ENCODE measurements around the gene TBL1X. TPM values are rescaled to one million over a fixed set of nuclear protein-coding genes. Genes with fewer than 3 reads are reported as not detected.

The TBL1X gene
- total RNA-seq, 1 experiment from 2014 or later: 14.6 TPM

- intact Hi-C loops (cut with micrococcal nuclease; ENCODE audit: unreplicated experiment): no loop called here
- ATAC-seq (no peak), DNase-seq (ENCODE audit: low read depth, low spot score) (no peak)
- ChIA-PET POLR2A (no interaction called here), CTCF (no interaction called here)
- no peaks in the 10 kb centered on the region for H3K36me3 ChIP-seq (ENCODE audit: control insufficient read depth, insufficient read depth, low read length)
- TF ChIP-seq CTCF (IDR thresholded peaks at IDR 0.05) (no peak), TCF7L2 (IDR thresholded peaks at IDR 0.05; ENCODE audit: low read depth, low read length) (no peak), SIN3A (IDR thresholded peaks at IDR 0.05; ENCODE audit: borderline replicate concordance, insufficient read depth, low read depth, low read length) (no peak), REST (IDR thresholded peaks at IDR 0.05; ENCODE audit: insufficient read depth in 1 of 2, low read depth in 2 of 2, low read length in 1 of 2) (no peak), POLR2AphosphoS5 (IDR thresholded peaks at IDR 0.05; ENCODE audit: low read depth, low read length) (no peak)
- H3K9me3 ChIP-seq (ENCODE audit: control insufficient read depth, insufficient read depth, low read depth, low read length): no peaks in the 10 kb centered on the region
- no peaks in the 10 kb centered on the region for H3K4me1 ChIP-seq (ENCODE audit: control insufficient read depth, insufficient read depth, low read length)
- H3K4me3 ChIP-seq (ENCODE audit: low read depth in 2 of 2, low read length in 2 of 2): no peak overlapping the region
- H3K27me3 ChIP-seq (ENCODE audit: control insufficient read depth, insufficient read depth, low read length): no peaks in the 10 kb centered on the region
- no peak overlapping the region for H3K27ac ChIP-seq (ENCODE audit: low read length)
- in situ Hi-C loops (cut with HindIII; ENCODE audit: low pct_unique_long_range_greater_than_20kb, low sequenced_read_pairs): no loop called here
- no TSS peak for BruUV-seq (replicated peaks)
Observed at GRCh38 chrX:9429767-9430166, 35.1 kb upstream of the TBL1X start.

GRCh38 chrX:9430346-9430921 lies 34.4 kb upstream of the TBL1X start:
- no peaks in the 10 kb centered on the region for H3K36me3 ChIP-seq (ENCODE audit: control insufficient read depth, insufficient read depth, low read length)
- H3K4me1 ChIP-seq (ENCODE audit: control insufficient read depth, insufficient read depth, low read length): no peaks in the 10 kb centered on the region
- TF ChIP-seq REST (IDR thresholded peaks at IDR 0.05; ENCODE audit: insufficient read depth in 1 of 2, low read depth in 2 of 2, low read length in 1 of 2) (no peak), POLR2AphosphoS5 (IDR thresholded peaks at IDR 0.05; ENCODE audit: low read depth, low read length) (no peak), SIN3A (IDR thresholded peaks at IDR 0.05; ENCODE audit: borderline replicate concordance, insufficient read depth, low read depth, low read length) (no peak), TCF7L2 (IDR thresholded peaks at IDR 0.05; ENCODE audit: low read depth, low read length) (no peak), CTCF (IDR thresholded peaks at IDR 0.05) (no peak)
- no peaks in the 10 kb centered on the region for H3K9me3 ChIP-seq (ENCODE audit: control insufficient read depth, insufficient read depth, low read depth, low read length)
- DNase-seq (ENCODE audit: low read depth, low spot score): no peak
- ATAC-seq: no peak
- ChIA-PET CTCF (no interaction called here), POLR2A (no interaction called here)
- BruUV-seq (replicated peaks): no TSS peak
- H3K27me3 ChIP-seq (ENCODE audit: control insufficient read depth, insufficient read depth, low read length): no peaks in the 10 kb centered on the region
- no peak overlapping the region for H3K4me3 ChIP-seq (ENCODE audit: low read depth in 2 of 2, low read length in 2 of 2)
- H3K27ac ChIP-seq (ENCODE audit: low read length): no peak overlapping the region
- in situ Hi-C loops (cut with HindIII; ENCODE audit: low pct_unique_long_range_greater_than_20kb, low sequenced_read_pairs) (no loop called here), intact Hi-C loops (cut with micrococcal nuclease; ENCODE audit: unreplicated experiment) (no loop called here)
